Endothelial cell of umbilical vein (primary cell): Measurements from ENCODE around the gene MYO1C. TPM values are rescaled to one million over a fixed set of nuclear protein-coding genes. Genes with fewer than 3 reads are reported as not detected.

Experiments used
- BruUV-seq: library from RNA; stranded (reverse); fragments of 400-500 nt; replicated peaks from 2 replicates; lab custom pipeline; 2021; lab: Mats Ljungman, UMichigan
- CTCF ChIA-PET: fragments of 300-600, 350-600 bp; sonication (Branson Sonifier 250); formaldehyde crosslinking; loops from one replicate; lab custom pipeline; 2021; ENCODE audit warnings: antibody characterized with exemption, inconsistent platforms; lab: Charles Lee
- POLR2A ChIA-PET: fragments of 300-600, 350-600 bp; sonication (Branson Sonifier 250); formaldehyde crosslinking; loops from one replicate; lab custom pipeline; 2021; ENCODE audit warnings: antibody characterized with exemption, inconsistent platforms; lab: Charles Lee
- DNase-seq: peaks from one replicate; pipeline ENCODE4 v3.0.0-alpha.2; 2011; ENCODE audit warnings: low read depth, low spot score
- FAIRE-seq: peaks from 2 replicates; lab custom pipeline; 2011; peaks lifted over from hg19 to GRCh38; lab: Jason Lieb, UNC
- H2AFZ ChIP-seq: 2 replicates; pipeline ENCODE4 v1.6.0; 2012; ENCODE audit warnings: low read depth, low read length, control low read depth, inconsistent platforms
- H3K27ac ChIP-seq: 2 replicates; pipeline ENCODE4 v1.5.1; 2011; ENCODE audit warnings: low read depth, mild to moderate bottlenecking, control low read depth, low read length, moderate library complexity; ENCODE audit not compliant: insufficient read depth
- H3K27me3 ChIP-seq, 2 experiments: 2 replicates each; pipeline versions ENCODE4 v1.6.0 to v1.6.1; 2011; ENCODE audit warnings: low read length in 2 of 2, mixed read lengths in 1 of 2; ENCODE audit not compliant: control insufficient read depth in 2 of 2, insufficient read depth in 2 of 2
- H3K36me3 ChIP-seq, 2 experiments: 2 replicates in 1 of 2; 3 replicates in 1 of 2; pipeline ENCODE4 v1.5.1; 2011; ENCODE audit warnings: low read length in 2 of 2, mild to moderate bottlenecking in 1 of 2, moderate library complexity in 1 of 2; ENCODE audit not compliant: control insufficient read depth in 2 of 2, insufficient read depth in 2 of 2; ENCODE audit errors: extremely low read depth in 1 of 2
- H3K4me1 ChIP-seq: 3 replicates; pipeline ENCODE4 v1.5.1; 2011; ENCODE audit warnings: mild to moderate bottlenecking, low read length; ENCODE audit not compliant: control insufficient read depth, insufficient read depth; ENCODE audit errors: extremely low read depth
- H3K4me2 ChIP-seq: 2 replicates; pipeline ENCODE4 v1.6.1; 2011; ENCODE audit warnings: low read length, control low read depth, mixed read lengths; ENCODE audit not compliant: insufficient read depth
- H3K4me3 ChIP-seq, 3 experiments: fragments of 200-600 bp in 1 of 3; sonication (generic), shearing (Covaris generic) in 1 of 3; replicated peaks in 1 of 3; 2 replicates each; pipeline ENCODE4 v1.5.1; 2011 to 2016; ENCODE audit warnings: control low read depth in 3 of 3, low read length in 3 of 3, mild to moderate bottlenecking in 2 of 3, inconsistent platforms in 1 of 3, low read depth in 1 of 3, moderate library complexity in 1 of 3; ENCODE audit not compliant: insufficient read depth in 1 of 3
- H3K79me2 ChIP-seq: 2 replicates; pipeline ENCODE4 v1.6.0; 2012; ENCODE audit warnings: low read length, inconsistent platforms; ENCODE audit not compliant: control insufficient read depth, insufficient read depth
- H3K9ac ChIP-seq: replicated peaks from 2 replicates; pipeline ENCODE3; 2011; ENCODE audit warnings: low read length, control low read depth; ENCODE audit not compliant: insufficient read depth; ENCODE audit errors: extremely low read depth
- H3K9me1 ChIP-seq: replicated peaks from 3 replicates; pipeline ENCODE4 v1.6.0; 2011; ENCODE audit warnings: mild to moderate bottlenecking, low read length; ENCODE audit not compliant: control insufficient read depth, insufficient read depth; ENCODE audit errors: extremely low read depth
- H3K9me3 ChIP-seq: replicated peaks from 2 replicates; pipeline ENCODE4 v1.5.1; 2012; ENCODE audit warnings: low read length, inconsistent platforms; ENCODE audit not compliant: control insufficient read depth, insufficient read depth
- H4K20me1 ChIP-seq: replicated peaks from 2 replicates; pipeline ENCODE3; 2011; ENCODE audit warnings: mild to moderate bottlenecking, low read length; ENCODE audit not compliant: control insufficient read depth, insufficient read depth; ENCODE audit errors: extremely low read depth
- CTCF ChIP-seq, 2 donors: IDR thresholded peaks; 1 replicate in 1 of 2; 2 replicates in 1 of 2; pipeline ENCODE4 v1.5.1; 2011; ENCODE audit warnings: low read length in 2 of 2, mild to moderate bottlenecking in 2 of 2, moderate library complexity in 2 of 2, control low read depth in 1 of 2, inconsistent platforms in 1 of 2, low read depth in 1 of 2; ENCODE audit not compliant: insufficient read depth in 1 of 2; ENCODE audit errors: extremely low read depth in 1 of 2
- EZH2 ChIP-seq: IDR thresholded peaks from 2 replicates; pipeline ENCODE4 v1.6.1; 2012; ENCODE audit warnings: borderline replicate concordance, low read depth, mild to moderate bottlenecking, moderate library complexity, low read length, inconsistent platforms; ENCODE audit not compliant: severe bottlenecking
- FOS ChIP-seq: IDR thresholded peaks from 2 replicates; pipeline ENCODE4 v1.6.1; 2011; ENCODE audit warnings: mild to moderate bottlenecking, low read length, moderate library complexity, borderline replicate concordance; ENCODE audit not compliant: insufficient read depth
- GATA2 ChIP-seq: IDR thresholded peaks from 2 replicates; pipeline ENCODE4 v1.7.0; 2011; ENCODE audit warnings: low read depth, mild to moderate bottlenecking, moderate library complexity, mixed read lengths, low read length; ENCODE audit not compliant: insufficient read length, insufficient read depth
- JUN ChIP-seq: IDR thresholded peaks from 2 replicates; pipeline ENCODE4 v1.6.1; 2011; ENCODE audit warnings: borderline replicate concordance, low read depth; ENCODE audit not compliant: insufficient read length, insufficient read depth
- MYC ChIP-seq: IDR thresholded peaks from one replicate; pipeline ENCODE4 v1.6.1; 2011; ENCODE audit warnings: mild to moderate bottlenecking, low read depth, low read length
- POLR2A ChIP-seq: IDR thresholded peaks from 2 replicates; pipeline ENCODE4 v1.6.1; 2012; ENCODE audit warnings: low read depth, mild to moderate bottlenecking, control low read depth, low read length
- POLR2AphosphoS5 ChIP-seq: IDR thresholded peaks from 2 replicates; pipeline ENCODE4 v1.6.1; 2012; ENCODE audit warnings: low read depth, mild to moderate bottlenecking, control low read depth, low read length, moderate library complexity; ENCODE audit not compliant: insufficient read depth
- dilution Hi-C: fragments of 300-500 bp; cut with MboI; formaldehyde crosslinking; loops from one replicate; pipeline ENCODE4 v1.15.0; 2019; ENCODE audit warnings: low sequenced_read_pairs; ENCODE audit not compliant: extremely low pct_ligation_motif_present
- intact Hi-C: fragments of 100-400 bp; cut with micrococcal nuclease; formaldehyde crosslinking; loops from one replicate; pipeline ENCODE4 v1.10.0; 2022
- polyA plus RNA-seq, 4 experiments: library from polyadenylated mRNA; depleted of rRNA in 3 of 4; stranded (reverse) in 3 of 4; unstranded in 1 of 4; fragments of >200 nt; gene quantifications; 2 replicates each; pipeline versions ENCODE4 v1.2.1 to v1.2.3, GENCODE V29; 2011 to 2012; ENCODE audit warnings: missing spikeins in 1 of 4
- total RNA-seq: library from RNA; stranded (reverse); gene quantifications from 2 replicates; pipeline ENCODE4 v1.2.3, GENCODE V29; 2021
- TF ChIP-seq, protein P1 (sequence below): IDR thresholded peaks from 2 replicates; pipeline ENCODE4 v1.6.1; 2011; ENCODE audit not compliant: insufficient read depth, insufficient read length

The MYO1C gene
- total and polyA plus RNA-seq, 2 donors (not counting 3 experiments of a cell fraction or from before 2014, with no cell fraction given) = 141 to 206 TPM

GRCh38 chr17:1460233-1460632 lies 32.3 kb downstream of the MYO1C start:
- H3K27ac ChIP-seq = no peak overlapping the region
- CTCF ChIA-PET = interaction anchor here (0.7 to 6.0 kb wide), 4 partner anchors 28 to 95 kb away, joined by 3 to 30 read pairs (median 8); partner anchors contain the start of gene INPP5K

More at GRCh38 chr17:1460233-1460632, 32.3 kb downstream of the MYO1C start:
- H3K36me3 ChIP-seq = peaks cover 0 to 8% of the 10 kb centered on the region in 2 experiments
- TF ChIP-seq JUN = peak; percentile 19
- no peak for TF ChIP-seq GATA2
- TF ChIP-seq, protein P1, sequence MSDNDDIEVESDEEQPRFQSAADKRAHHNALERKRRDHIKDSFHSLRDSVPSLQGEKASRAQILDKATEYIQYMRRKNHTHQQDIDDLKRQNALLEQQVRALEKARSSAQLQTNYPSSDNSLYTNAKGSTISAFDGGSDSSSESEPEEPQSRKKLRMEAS = no peak
- TF ChIP-seq FOS = peak; percentile 37
- TF ChIP-seq POLR2A = no peak
- peak; percentile 28 for TF ChIP-seq POLR2AphosphoS5
- TF ChIP-seq MYC = no peak
- TF ChIP-seq CTCF (IDR thresholded peaks at IDR 0.05; ENCODE audit: extremely low read depth in 1 of 2, insufficient read depth in 1 of 2, low read depth in 1 of 2, low read length in 2 of 2) = no peak
- no peak for TF ChIP-seq EZH2
- H3K27me3 ChIP-seq = no peaks in the 10 kb centered on the region
- H3K9ac ChIP-seq = no peak overlapping the region
- dilution Hi-C loops (no loop called here), intact Hi-C loops (no loop called here)
- DNase-seq (peak; percentile 49), FAIRE-seq (peak; percentile 57)
- H3K9me3 ChIP-seq = no peaks in the 10 kb centered on the region
- peak overlapping the region; percentile 23 for H3K4me2 ChIP-seq
- H3K4me1 ChIP-seq = peaks cover 21% of the 10 kb centered on the region
- no peaks in the 10 kb centered on the region for H4K20me1 ChIP-seq
- BruUV-seq = no TSS peak
- H3K4me3 ChIP-seq = no peak overlapping the region
- POLR2A ChIA-PET = no interaction called here
- H2AFZ ChIP-seq = no peak overlapping the region
- peaks cover 7% of the 10 kb centered on the region for H3K79me2 ChIP-seq
- H3K9me1 ChIP-seq = no peaks in the 10 kb centered on the region
